Esophagus muscularis mucosa (tissue), 4 donors: ENCODE measurements around the gene DUSP21.

ENCODE experiments used
- EP300 ChIP-seq: sonication (generic); formaldehyde crosslinking; IDR thresholded peaks from one replicate; pipeline ENCODE4 v1.6.1; 2017; ENCODE audit warnings: antibody characterized with exemption
- POLR2A ChIP-seq: fragments of 450-650 bp; IDR thresholded peaks from one replicate; pipeline ENCODE4 v1.6.1; 2017; ENCODE audit warnings: antibody characterized with exemption, moderate library complexity, mild to moderate bottlenecking, low read depth
- POLR2AphosphoS5 ChIP-seq, 2 donors: sonication (generic); formaldehyde crosslinking; IDR thresholded peaks; one replicate each; pipeline ENCODE4 v1.6.1; 2017; ENCODE audit warnings: antibody characterized with exemption in 2 of 2
- TF ChIP-seq, protein P1 (sequence below), 3 experiments: fragments of 200-600 bp in 2 of 3; fragments of 450-650 bp in 1 of 3; sonication (generic) in 2 of 3; IDR thresholded peaks; one replicate each; pipeline ENCODE4 v1.5.1; 2017 to 2019; ENCODE audit warnings: antibody characterized with exemption in 3 of 3, mild to moderate bottlenecking in 2 of 3, moderate library complexity in 1 of 3

DNA sequence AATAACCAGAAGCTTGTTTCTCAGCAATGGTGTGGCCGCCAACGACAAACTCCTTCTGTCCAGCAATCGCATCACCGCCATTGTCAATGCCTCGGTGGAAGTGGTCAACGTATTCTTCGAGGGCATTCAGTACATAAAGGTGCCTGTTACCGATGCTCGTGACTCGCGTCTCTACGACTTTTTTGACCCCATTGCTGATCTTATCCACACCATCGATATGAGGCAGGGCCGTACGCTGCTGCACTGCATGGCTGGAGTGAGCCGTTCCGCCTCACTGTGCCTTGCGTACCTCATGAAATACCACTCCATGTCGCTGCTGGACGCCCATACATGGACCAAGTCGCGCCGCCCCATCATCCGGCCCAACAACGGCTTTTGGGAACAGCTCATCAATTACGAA, 383 bp downstream of the DUSP21 start:
- TF ChIP-seq, protein P1, sequence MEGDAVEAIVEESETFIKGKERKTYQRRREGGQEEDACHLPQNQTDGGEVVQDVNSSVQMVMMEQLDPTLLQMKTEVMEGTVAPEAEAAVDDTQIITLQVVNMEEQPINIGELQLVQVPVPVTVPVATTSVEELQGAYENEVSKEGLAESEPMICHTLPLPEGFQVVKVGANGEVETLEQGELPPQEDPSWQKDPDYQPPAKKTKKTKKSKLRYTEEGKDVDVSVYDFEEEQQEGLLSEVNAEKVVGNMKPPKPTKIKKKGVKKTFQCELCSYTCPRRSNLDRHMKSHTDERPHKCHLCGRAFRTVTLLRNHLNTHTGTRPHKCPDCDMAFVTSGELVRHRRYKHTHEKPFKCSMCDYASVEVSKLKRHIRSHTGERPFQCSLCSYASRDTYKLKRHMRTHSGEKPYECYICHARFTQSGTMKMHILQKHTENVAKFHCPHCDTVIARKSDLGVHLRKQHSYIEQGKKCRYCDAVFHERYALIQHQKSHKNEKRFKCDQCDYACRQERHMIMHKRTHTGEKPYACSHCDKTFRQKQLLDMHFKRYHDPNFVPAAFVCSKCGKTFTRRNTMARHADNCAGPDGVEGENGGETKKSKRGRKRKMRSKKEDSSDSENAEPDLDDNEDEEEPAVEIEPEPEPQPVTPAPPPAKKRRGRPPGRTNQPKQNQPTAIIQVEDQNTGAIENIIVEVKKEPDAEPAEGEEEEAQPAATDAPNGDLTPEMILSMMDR (IDR thresholded peaks at IDR 0.05) = no peak
- TF ChIP-seq POLR2A (no peak), EP300 (no peak), POLR2AphosphoS5 (IDR thresholded peaks at IDR 0.05) (no peak)
